ENCODE data around the gene IFNL4.

GRCh38 chr19:39296906-39297305 is 48.2 kb upstream of the IFNL4 start:
- TF ChIP-seq POLR2AphosphoS5 (IDR thresholded peaks at IDR 0.05; ENCODE audit: low read depth) (no peak), ZNF331 (CRISPR knock-in tag; IDR thresholded peaks at IDR 0.05; ENCODE audit: low read depth) (no peak), CTCF (conservative IDR thresholded peaks at IDR 0.05; ENCODE audit: low read depth in 2 of 2) (no peak), EZH2 (IDR thresholded peaks at IDR 0.05; ENCODE audit: low read depth, unreplicated experiment) (no peak)
- TF ChIP-seq, protein P1, sequence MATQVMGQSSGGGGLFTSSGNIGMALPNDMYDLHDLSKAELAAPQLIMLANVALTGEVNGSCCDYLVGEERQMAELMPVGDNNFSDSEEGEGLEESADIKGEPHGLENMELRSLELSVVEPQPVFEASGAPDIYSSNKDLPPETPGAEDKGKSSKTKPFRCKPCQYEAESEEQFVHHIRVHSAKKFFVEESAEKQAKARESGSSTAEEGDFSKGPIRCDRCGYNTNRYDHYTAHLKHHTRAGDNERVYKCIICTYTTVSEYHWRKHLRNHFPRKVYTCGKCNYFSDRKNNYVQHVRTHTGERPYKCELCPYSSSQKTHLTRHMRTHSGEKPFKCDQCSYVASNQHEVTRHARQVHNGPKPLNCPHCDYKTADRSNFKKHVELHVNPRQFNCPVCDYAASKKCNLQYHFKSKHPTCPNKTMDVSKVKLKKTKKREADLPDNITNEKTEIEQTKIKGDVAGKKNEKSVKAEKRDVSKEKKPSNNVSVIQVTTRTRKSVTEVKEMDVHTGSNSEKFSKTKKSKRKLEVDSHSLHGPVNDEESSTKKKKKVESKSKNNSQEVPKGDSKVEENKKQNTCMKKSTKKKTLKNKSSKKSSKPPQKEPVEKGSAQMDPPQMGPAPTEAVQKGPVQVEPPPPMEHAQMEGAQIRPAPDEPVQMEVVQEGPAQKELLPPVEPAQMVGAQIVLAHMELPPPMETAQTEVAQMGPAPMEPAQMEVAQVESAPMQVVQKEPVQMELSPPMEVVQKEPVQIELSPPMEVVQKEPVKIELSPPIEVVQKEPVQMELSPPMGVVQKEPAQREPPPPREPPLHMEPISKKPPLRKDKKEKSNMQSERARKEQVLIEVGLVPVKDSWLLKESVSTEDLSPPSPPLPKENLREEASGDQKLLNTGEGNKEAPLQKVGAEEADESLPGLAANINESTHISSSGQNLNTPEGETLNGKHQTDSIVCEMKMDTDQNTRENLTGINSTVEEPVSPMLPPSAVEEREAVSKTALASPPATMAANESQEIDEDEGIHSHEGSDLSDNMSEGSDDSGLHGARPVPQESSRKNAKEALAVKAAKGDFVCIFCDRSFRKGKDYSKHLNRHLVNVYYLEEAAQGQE (IDR thresholded peaks at IDR 0.05; ENCODE audit: unreplicated experiment), result no peak

All from GM23338 (cell line).